HUES64 (cell line): ENCODE data around the gene FHIP1B.
"Not testable (repeated sequence)": the region's sequence is repeated elsewhere in the genome, so short reads cannot be mapped to it uniquely, and the experiment has no call there.

Source experiments
- H3K27ac ChIP-seq: 2 replicates; pipeline ENCODE4 v1.7.0; 2013; ENCODE audit warnings: low read depth, low read length, inconsistent platforms
- H3K27me3 ChIP-seq: 2 replicates; pipeline ENCODE4 v1.6.1; 2013; ENCODE audit warnings: mild to moderate bottlenecking, low read length; ENCODE audit not compliant: insufficient read depth
- H3K36me3 ChIP-seq: 2 replicates; pipeline ENCODE4 v1.6.1; 2013; ENCODE audit warnings: mild to moderate bottlenecking, low read length; ENCODE audit not compliant: insufficient read depth
- H3K4me1 ChIP-seq: 2 replicates; pipeline ENCODE4 v1.6.1; 2013; ENCODE audit warnings: mild to moderate bottlenecking, low read length, moderate library complexity; ENCODE audit not compliant: insufficient read depth
- H3K4me3 ChIP-seq: 2 replicates; pipeline ENCODE4 v1.5.1; 2013; ENCODE audit warnings: mild to moderate bottlenecking, low read length, moderate library complexity
- H3K9ac ChIP-seq: 2 replicates; pipeline ENCODE4 v1.6.1; 2013; ENCODE audit warnings: mild to moderate bottlenecking, low read depth, low read length
- H3K9me3 ChIP-seq: 2 replicates; pipeline ENCODE4 v1.6.1; 2013; ENCODE audit warnings: low read depth, low read length; ENCODE audit not compliant: insufficient read depth
- WGBS: fragments of 150-250, 120-280 bp; methylation state at CpG from one replicate; pipeline ENCODE4 v1.1.7; 2013; ENCODE audit warnings: missing lambda C conversion rate; 5-methylcytosine and 5-hydroxymethylcytosine counted together

Gene FHIP1B

GRCh38 chr11:6258141-6258540 lies 23.7 kb upstream of the FHIP1B start:
- Histone ChIP-seq H3K27ac (no peak overlapping the region), H3K27me3 (peaks cover 85% of the 10 kb centered on the region), H3K4me3 (peak overlapping the region; percentile 55; the same call in 1 of the 2 replicates), H3K36me3 (no peaks in the 10 kb centered on the region), H3K9me3 (no peaks in the 10 kb centered on the region), H3K9ac (no peak overlapping the region), H3K4me1 (peaks cover 12% of the 10 kb centered on the region)
- WGBS: 75% methylated on average over 2 of the region's 3 CpGs

- Histone ChIP-seq H3K4me1 (peaks cover 8% of the 10 kb centered on the region), H3K36me3 (no peaks in the 10 kb centered on the region), H3K4me3 (no peak overlapping the region), H3K9ac (no peak overlapping the region), H3K9me3 (no peaks in the 10 kb centered on the region), H3K27me3 (peaks cover 36% of the 10 kb centered on the region), H3K27ac (no peak overlapping the region)
- 100% methylated on average over 1 of the region's 1 CpG for WGBS
Measured at GRCh38 chr11:6253197-6253596, 18.8 kb upstream of the FHIP1B start.

GRCh38 chr11:6251990-6252473 lies 17.6 kb upstream of the FHIP1B start:
- Histone ChIP-seq H3K9ac (no peak overlapping the region), H3K27ac (no peak overlapping the region), H3K27me3 (peaks cover 24% of the 10 kb centered on the region), H3K4me3 (no peak overlapping the region), H3K9me3 (no peaks in the 10 kb centered on the region), H3K36me3 (no peaks in the 10 kb centered on the region), H3K4me1 (peaks cover 8% of the 10 kb centered on the region)
- 87% methylated on average over 6 of the region's 6 CpGs for WGBS

GRCh38 chr11:6251120-6251733 lies 16.8 kb upstream of the FHIP1B start:
- WGBS: 46% methylated on average over 6 of the region's 6 CpGs
- Histone ChIP-seq H3K27ac (no peak overlapping the region), H3K36me3 (no peaks in the 10 kb centered on the region), H3K9me3 (no peaks in the 10 kb centered on the region), H3K4me3 (no peak overlapping the region), H3K27me3 (peaks cover 16% of the 10 kb centered on the region), H3K9ac (no peak overlapping the region), H3K4me1 (peaks cover 8% of the 10 kb centered on the region)

GRCh38 chr11:6249770-6250555 lies 15.5 kb upstream of the FHIP1B start:
- H3K4me3 ChIP-seq: no peak overlapping the region
- H3K36me3 ChIP-seq: no peaks in the 10 kb centered on the region
- WGBS: 76% methylated on average over 3 of the region's 3 CpGs
- peaks cover 4% of the 10 kb centered on the region; the same call in 1 of the 2 replicates for H3K27me3 ChIP-seq
- H3K4me1 ChIP-seq: peaks cover 8% of the 10 kb centered on the region
- no peak overlapping the region for H3K9ac ChIP-seq
- no peaks in the 10 kb centered on the region for H3K9me3 ChIP-seq
- no peak overlapping the region for H3K27ac ChIP-seq

- not testable (repeated sequence) for H3K9me3 ChIP-seq, H3K4me1 ChIP-seq, H3K36me3 ChIP-seq, H3K27ac ChIP-seq, H3K9ac ChIP-seq, H3K4me3 ChIP-seq, H3K27me3 ChIP-seq
- WGBS: 95% methylated on average over 3 of the region's 3 CpGs
Measured at GRCh38 chr11:6248897-6249296, 14.5 kb upstream of the FHIP1B start.

- Histone ChIP-seq H3K27me3 (no peaks in the 10 kb centered on the region), H3K4me3 (no peak overlapping the region), H3K9me3 (no peaks in the 10 kb centered on the region), H3K4me1 (peaks cover 8% of the 10 kb centered on the region), H3K36me3 (no peaks in the 10 kb centered on the region), H3K27ac (no peak overlapping the region), H3K9ac (no peak overlapping the region)
- 100% methylated on average over 1 of the region's 1 CpG for WGBS
Measured at GRCh38 chr11:6248248-6248647, 13.8 kb upstream of the FHIP1B start.

- Histone ChIP-seq H3K36me3 (no peaks in the 10 kb centered on the region), H3K9me3 (no peaks in the 10 kb centered on the region), H3K4me1 (no peaks in the 10 kb centered on the region), H3K27ac (no peak overlapping the region), H3K4me3 (no peak overlapping the region), H3K27me3 (no peaks in the 10 kb centered on the region), H3K9ac (no peak overlapping the region)
- 92% methylated on average over 2 of the region's 2 CpGs for WGBS
Measured at GRCh38 chr11:6245536-6245935, 11.1 kb upstream of the FHIP1B start.

- Histone ChIP-seq H3K27me3 (no peaks in the 10 kb centered on the region), H3K9ac (no peak overlapping the region), H3K4me1 (no peaks in the 10 kb centered on the region), H3K4me3 (no peak overlapping the region), H3K36me3 (no peaks in the 10 kb centered on the region), H3K27ac (no peak overlapping the region), H3K9me3 (no peaks in the 10 kb centered on the region)
- WGBS: 93% methylated on average over 7 of the region's 7 CpGs
Measured at GRCh38 chr11:6241316-6241715, 6.9 kb upstream of the FHIP1B start.

GRCh38 chr11:6240781-6241180 lies 6.3 kb upstream of the FHIP1B start:
- no peaks in the 10 kb centered on the region for H3K4me1 ChIP-seq
- H3K9me3 ChIP-seq: no peaks in the 10 kb centered on the region
- no peak overlapping the region for H3K9ac ChIP-seq
- no peaks in the 10 kb centered on the region for H3K27me3 ChIP-seq
- no peak overlapping the region for H3K27ac ChIP-seq
- no peak overlapping the region for H3K4me3 ChIP-seq
- no peaks in the 10 kb centered on the region for H3K36me3 ChIP-seq
- 90% methylated on average over 1 of the region's 1 CpG for WGBS

- Histone ChIP-seq H3K36me3 (no peaks in the 10 kb centered on the region), H3K9ac (no peak overlapping the region), H3K4me3 (no peak overlapping the region), H3K27ac (no peak overlapping the region), H3K27me3 (no peaks in the 10 kb centered on the region), H3K4me1 (no peaks in the 10 kb centered on the region), H3K9me3 (no peaks in the 10 kb centered on the region)
- 97% methylated on average over 28 of the region's 28 CpGs for WGBS
Measured at GRCh38 chr11:6240139-6240538, 5.7 kb upstream of the FHIP1B start.
